Measurements from ENCODE around the gene RBFOX2.
"Not testable (repeated sequence)": the region's sequence is repeated elsewhere in the genome, so short reads cannot be mapped to it uniquely, and the experiment has no call there.

RBFOX2 gene

GRCh38 chr22:36042240-36042639, 13.6 kb upstream of the RBFOX2 start:
- DNase-seq: no peak

GRCh38 chr22:36039125-36039524, 10.5 kb upstream of the RBFOX2 start:
- DNase-seq: no peak

GRCh38 chr22:36037102-36037758, 8.6 kb upstream of the RBFOX2 start:
- no peak for DNase-seq

- DNase-seq: no peak
Measured at GRCh38 chr22:36036167-36036624, 7.6 kb upstream of the RBFOX2 start.

- DNase-seq: no peak
Measured at GRCh38 chr22:36032611-36033010, 4.0 kb upstream of the RBFOX2 start.

GRCh38 chr22:36029406-36029755, 757 bp upstream of the RBFOX2 start:
- DNase-seq: no peak

- DNase-seq: peak in 1 of 2 donors; percentile 9
Measured at GRCh38 chr22:36027935-36028645, 534 bp downstream of the RBFOX2 start.

- peak in 1 of 2 donors; percentile 1 for DNase-seq
Measured at GRCh38 chr22:36027579-36027934, 1.1 kb downstream of the RBFOX2 start.

GRCh38 chr22:36026741-36027140, 1.9 kb downstream of the RBFOX2 start:
- DNase-seq: no peak

GRCh38 chr22:36022697-36023096, 5.9 kb downstream of the RBFOX2 start:
- no peak for DNase-seq

- no peak for DNase-seq
Measured at GRCh38 chr22:36022162-36022561, 6.5 kb downstream of the RBFOX2 start.

- DNase-seq: no peak
Measured at GRCh38 chr22:36021606-36022153, 6.9 kb downstream of the RBFOX2 start.

- DNase-seq: not testable (repeated sequence)
Measured at GRCh38 chr22:36020865-36021264, 7.8 kb downstream of the RBFOX2 start.

- DNase-seq: no peak
Measured at GRCh38 chr22:36017651-36018091, 11.0 kb downstream of the RBFOX2 start.

GRCh38 chr22:36016684-36017083, 11.9 kb downstream of the RBFOX2 start:
- no peak for DNase-seq

- no peak for DNase-seq
Measured at GRCh38 chr22:36015811-36016529, 12.7 kb downstream of the RBFOX2 start.

GRCh38 chr22:36015155-36015810, 13.3 kb downstream of the RBFOX2 start:
- no peak for DNase-seq

- no peak for DNase-seq
Measured at GRCh38 chr22:36014546-36015074, 14.0 kb downstream of the RBFOX2 start.

GRCh38 chr22:36012332-36012731, 16.3 kb downstream of the RBFOX2 start:
- DNase-seq: no peak

GRCh38 chr22:36010882-36011281, 17.7 kb downstream of the RBFOX2 start:
- DNase-seq: no peak

- no peak for DNase-seq
Measured at GRCh38 chr22:36010090-36010489, 18.5 kb downstream of the RBFOX2 start.

- no peak for DNase-seq
Measured at GRCh38 chr22:36009085-36009484, 19.5 kb downstream of the RBFOX2 start.

GRCh38 chr22:36008565-36008964, 20.1 kb downstream of the RBFOX2 start:
- DNase-seq: no peak
